GM23248 (cell line): Measurements from ENCODE around the gene CYP2F1.

ENCODE experiments used
- EZH2 ChIP-seq: fragments of 200-600 bp; sonication (generic); IDR thresholded peaks from 2 replicates; pipeline ENCODE4 v1.6.1; 2018; ENCODE audit warnings: antibody characterized with exemption, mild to moderate bottlenecking; ENCODE audit not compliant: insufficient read depth, poor library complexity, severe bottlenecking
- EZH2phosphoT487 ChIP-seq: fragments of 200-600 bp; sonication (generic); IDR thresholded peaks from 2 replicates; pipeline ENCODE4 v1.6.1; 2018; ENCODE audit warnings: antibody characterized with exemption, moderate library complexity, mild to moderate bottlenecking, low read depth; ENCODE audit not compliant: insufficient read depth

GRCh38 chr19:41114132-41114531, at the start of gene CYP2F1:
- TF ChIP-seq EZH2 (no peak), EZH2phosphoT487 (no peak)
